Fibroblast of the aortic adventitia (primary cell): Measurements from ENCODE around the gene PIEZO1. TPM values are rescaled to one million over a fixed set of nuclear protein-coding genes. Genes with fewer than 3 reads are reported as not detected.

Experiments
- DNase-seq: peaks from one replicate; pipeline ENCODE4 v3.0.0-alpha.2; 2010; ENCODE audit warnings: low read depth
- H3K4me3 ChIP-seq: 2 replicates; pipeline ENCODE4 v1.5.1; 2011; ENCODE audit warnings: low read depth, mild to moderate bottlenecking, control low read depth, low read length, moderate library complexity
- CTCF ChIP-seq: IDR thresholded peaks from 2 replicates; pipeline ENCODE4 v1.5.1; 2011; ENCODE audit warnings: mild to moderate bottlenecking, low read length, control low read depth, inconsistent platforms; ENCODE audit not compliant: insufficient read depth
- total RNA-seq: library from RNA; depleted of rRNA; stranded (reverse); fragments of >200 nt; gene quantifications from 2 replicates; pipeline ENCODE4 v1.2.3, GENCODE V29; 2012; ENCODE audit warnings: low replicate concordance

Gene PIEZO1
- total RNA-seq, 1 donor = 143 TPM

DNA sequence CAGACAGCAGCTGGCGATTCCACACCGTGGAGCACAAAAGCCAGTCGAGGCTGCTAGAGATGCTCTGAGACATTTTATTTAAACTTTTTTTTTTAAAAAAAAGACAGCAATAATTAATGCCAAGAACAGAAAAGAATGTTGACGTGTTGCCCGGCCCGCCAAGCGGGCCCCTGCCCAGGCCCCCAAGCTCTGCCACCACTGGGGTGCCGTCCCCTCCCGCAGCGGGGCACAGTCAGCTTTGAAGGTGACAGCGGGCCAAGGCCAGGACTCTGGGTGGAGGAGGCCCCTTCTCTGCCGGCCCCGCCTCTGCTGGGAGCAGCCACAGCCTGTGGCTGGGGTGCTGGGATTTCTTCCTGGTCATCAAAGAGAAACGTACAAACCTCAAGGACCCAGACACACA, 88.6 kb downstream of the PIEZO1 start:
- no peak for TF ChIP-seq CTCF
- no peak for DNase-seq

GRCh38 chr16:88695753-88696152, 89.3 kb downstream of the PIEZO1 start:
- TF ChIP-seq CTCF = no peak
- no peak overlapping the region for H3K4me3 ChIP-seq

More for the DNA sequence above, 88.6 kb downstream of the PIEZO1 start:
- H3K4me3 ChIP-seq = no peak overlapping the region

GRCh38 chr16:88695218-88695617, 89.8 kb downstream of the PIEZO1 start:
- TF ChIP-seq CTCF = no peak

More at GRCh38 chr16:88695753-88696152, 89.3 kb downstream of the PIEZO1 start:
- no peak for DNase-seq

GRCh38 chr16:88694221-88695087, 90.6 kb downstream of the PIEZO1 start:
- TF ChIP-seq CTCF = no peak
- no peak for DNase-seq
- no peak overlapping the region for H3K4me3 ChIP-seq

More at GRCh38 chr16:88695218-88695617, 89.8 kb downstream of the PIEZO1 start:
- H3K4me3 ChIP-seq = no peak overlapping the region
- DNase-seq = no peak

DNA sequence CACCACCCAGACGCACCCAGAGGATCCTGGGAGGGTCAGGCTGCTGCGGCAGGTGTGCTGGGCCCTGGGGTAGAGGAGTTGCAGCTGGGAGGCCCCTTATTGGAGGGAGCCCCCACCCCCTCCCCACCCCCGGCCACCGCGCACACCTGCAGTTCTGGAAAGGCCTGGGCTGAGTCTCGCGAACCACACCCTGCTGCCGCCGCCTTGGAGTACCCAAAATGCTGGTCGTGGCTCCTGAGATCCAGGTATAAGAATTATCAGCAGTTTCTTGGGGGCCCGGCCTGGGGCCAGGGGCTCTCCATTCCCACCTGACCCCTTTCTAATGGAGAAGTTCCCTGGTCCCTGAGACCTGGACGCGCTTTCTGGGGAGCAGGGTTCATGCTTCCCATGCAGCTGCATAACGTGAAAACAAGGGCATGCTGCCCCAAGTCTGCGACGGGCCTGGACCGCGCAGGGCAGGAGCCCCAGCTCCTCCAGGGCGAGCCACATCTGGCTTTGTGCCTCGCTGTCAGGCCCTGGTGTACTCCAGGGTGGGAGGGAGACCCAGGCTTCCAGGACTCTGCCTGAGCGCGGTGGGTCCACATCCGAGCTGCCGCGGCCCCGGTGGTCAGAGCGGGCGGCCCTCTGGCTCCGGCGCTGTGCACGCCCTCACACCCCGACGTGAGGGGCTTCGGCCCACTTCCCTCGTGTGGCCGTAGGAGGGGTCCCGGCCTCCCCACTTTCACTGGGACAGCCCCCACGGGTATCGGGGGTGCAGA, 91.4 kb downstream of the PIEZO1 start:
- no peak overlapping the region for H3K4me3 ChIP-seq
- no peak for TF ChIP-seq CTCF

DNA sequence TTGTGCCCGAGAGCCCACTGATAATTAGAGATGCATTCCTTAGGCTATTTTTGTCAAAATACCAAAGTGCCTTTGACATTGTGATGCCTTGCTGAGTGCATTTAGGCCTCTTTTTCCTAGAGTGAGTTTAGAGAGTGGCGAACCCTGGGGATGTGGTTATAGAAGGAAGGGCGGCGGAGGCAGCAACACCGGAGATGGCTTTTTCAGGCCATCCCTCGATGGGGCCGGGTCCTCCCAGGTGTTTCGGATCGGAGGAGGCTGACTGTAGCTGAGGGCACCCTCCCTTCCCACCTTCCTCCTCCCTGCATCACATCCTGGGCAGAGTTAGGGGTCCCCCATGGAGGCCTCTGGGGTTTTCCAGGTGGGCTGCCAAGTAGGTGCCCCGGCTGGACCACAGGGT, 92.2 kb downstream of the PIEZO1 start:
- TF ChIP-seq CTCF = no peak
- no peak overlapping the region for H3K4me3 ChIP-seq
- no peak for DNase-seq

More for the DNA sequence above, 91.4 kb downstream of the PIEZO1 start:
- DNase-seq = no peak
